ENCODE results near the gene KLHL26.

KLHL26 gene

DNA sequence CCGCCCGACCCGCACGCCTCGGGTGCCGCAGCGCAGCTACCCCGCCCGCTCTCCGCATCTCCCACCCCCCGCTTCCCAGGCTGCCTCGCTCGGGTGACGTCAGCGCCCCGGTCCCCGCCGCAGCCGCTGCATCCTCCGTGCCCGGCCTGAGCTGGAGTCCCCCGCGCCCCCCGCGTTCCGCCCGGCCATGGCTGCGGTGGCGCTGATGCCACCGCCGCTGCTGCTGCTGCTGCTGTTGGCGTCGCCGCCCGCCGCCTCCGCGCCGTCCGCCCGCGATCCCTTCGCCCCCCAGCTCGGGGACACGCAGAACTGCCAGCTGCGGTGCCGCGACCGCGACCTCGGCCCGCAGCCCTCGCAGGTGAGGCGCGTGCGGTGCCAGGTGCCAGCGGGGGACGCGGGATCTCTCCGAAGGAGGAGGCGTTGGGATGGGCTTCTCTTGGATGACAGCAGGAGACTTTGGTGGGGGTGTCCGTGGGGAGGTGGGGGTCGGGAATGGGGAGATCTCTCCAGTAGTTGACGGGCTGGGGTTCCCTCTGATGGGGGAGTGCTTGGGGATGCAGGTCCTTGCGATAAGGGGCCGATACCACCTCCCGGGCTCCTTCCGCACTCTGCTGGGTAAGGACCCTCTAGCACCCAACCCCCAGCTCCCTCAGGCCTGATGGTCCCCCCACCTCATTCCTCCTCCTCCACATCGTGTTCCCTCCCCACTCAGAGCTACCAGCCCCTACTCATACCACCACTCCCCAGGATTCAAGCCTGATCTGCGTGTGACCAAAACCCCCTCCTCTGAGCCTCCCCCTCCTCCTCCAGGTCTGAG, 23.8 kb upstream of the KLHL26 start, which contains the start of gene TMEM59L:
TMEM59L (plus strand) TSS at position 99 of the 817 bp plus-strand sequence; CDS start at position 188, 89 bp downstream.
- no peak for DNase-seq (ENCODE audit: low read depth in 1 of 2, low spot score in 1 of 2)

GRCh38 chr19:18613589-18614234, 23.1 kb upstream of the KLHL26 start:
- DNase-seq (ENCODE audit: low read depth in 1 of 2, low spot score in 1 of 2), result no peak

GRCh38 chr19:18616023-18616422, 20.8 kb upstream of the KLHL26 start:
- no peak for DNase-seq (ENCODE audit: low read depth in 1 of 2, low spot score in 1 of 2)

- no peak for DNase-seq (ENCODE audit: low read depth in 1 of 2, low spot score in 1 of 2)
These were observed 19.3 kb upstream of the KLHL26 start for GRCh38 chr19:18617562-18617961.

GRCh38 chr19:18618236-18618635, 18.6 kb upstream of the KLHL26 start:
- DNase-seq (ENCODE audit: low read depth in 1 of 2, low spot score in 1 of 2), result no peak

- no peak for DNase-seq (ENCODE audit: low read depth in 1 of 2, low spot score in 1 of 2)
These were observed 16.5 kb upstream of the KLHL26 start for GRCh38 chr19:18620311-18620710.

DNA sequence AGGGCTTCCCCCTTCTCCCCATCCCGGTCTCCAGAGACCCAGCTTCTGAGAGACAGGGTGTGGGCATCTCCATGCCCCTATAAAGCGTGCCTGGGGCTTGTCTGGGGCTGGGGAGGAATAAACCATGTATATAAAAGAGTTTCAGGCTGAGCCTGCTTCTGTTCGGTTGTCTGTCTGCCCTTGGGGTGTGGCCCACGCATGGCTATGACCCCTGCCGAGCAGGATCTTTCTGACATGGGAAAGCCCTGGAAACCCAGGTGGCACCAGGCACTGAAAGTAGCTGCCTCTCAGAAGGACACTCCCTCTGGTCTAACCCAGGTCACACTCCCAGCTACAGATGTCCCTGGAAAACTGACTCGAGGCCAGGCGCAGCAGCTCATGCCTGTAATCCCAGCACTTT, 15.9 kb upstream of the KLHL26 start:
- no peak for DNase-seq (ENCODE audit: low read depth in 1 of 2, low spot score in 1 of 2)

DNA sequence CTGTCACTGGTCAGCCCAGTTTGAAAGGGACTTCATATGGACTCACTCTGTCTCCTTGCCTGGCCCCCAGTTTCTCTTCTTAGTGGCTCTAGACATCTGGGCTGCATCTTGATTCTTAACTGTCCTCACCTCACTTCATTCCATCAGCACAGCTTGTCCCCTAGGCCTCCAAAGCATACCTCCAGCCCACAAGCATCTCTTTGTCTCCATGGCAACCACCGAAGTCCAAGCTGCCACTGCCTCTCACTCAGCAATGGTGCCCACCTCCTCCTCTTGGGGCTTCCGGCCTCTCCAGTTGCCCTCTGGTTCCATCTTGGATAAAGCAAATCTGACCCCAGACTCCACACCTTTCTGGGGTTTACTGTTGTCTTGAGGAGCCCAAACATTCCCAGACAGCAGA, 9.9 kb upstream of the KLHL26 start:
- no peak for DNase-seq (ENCODE audit: low read depth in 1 of 2, low spot score in 1 of 2)

DNA sequence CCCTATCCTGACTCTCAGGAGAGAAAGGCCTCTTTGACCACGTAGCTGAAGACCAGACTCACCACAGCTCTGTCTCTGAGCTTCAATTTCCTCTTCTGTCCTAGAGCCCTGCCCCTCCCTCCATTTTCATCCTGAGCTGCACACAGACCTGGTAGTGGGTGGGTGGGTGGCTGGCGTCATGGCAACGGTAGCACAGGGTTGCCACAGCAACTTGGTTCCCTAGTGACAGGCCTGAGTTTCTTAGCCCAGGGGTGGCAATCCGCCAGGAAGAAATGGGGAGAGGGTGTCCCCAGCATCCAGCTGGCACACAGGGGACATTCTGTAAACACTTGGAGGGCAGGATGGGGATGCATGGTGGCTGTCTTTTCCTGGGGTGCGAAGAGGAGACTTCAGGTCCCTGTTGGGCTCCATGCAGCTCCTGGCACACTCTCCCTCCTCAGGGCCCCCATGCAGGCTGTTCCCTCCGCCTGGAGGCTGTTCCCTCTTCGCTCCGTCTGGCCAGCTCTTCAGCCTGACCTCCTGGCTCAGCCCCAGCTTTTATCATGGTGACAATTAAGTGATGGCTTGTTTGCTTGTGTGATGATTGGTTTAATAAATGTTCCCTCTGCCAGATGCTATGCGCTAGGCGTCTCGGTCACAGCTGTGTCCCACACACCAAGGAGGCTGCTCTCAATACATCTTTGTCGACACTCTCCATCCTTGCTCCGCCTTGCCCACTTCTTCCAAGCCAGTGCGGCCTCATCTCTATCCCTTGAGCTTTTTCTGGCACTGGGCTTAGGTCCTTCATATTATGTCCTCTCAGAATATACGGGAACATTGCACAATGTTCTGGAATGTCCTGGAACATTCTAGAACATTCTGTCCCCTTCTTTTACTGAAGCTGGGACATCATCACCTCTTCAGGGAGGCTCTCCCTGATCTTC, 7.4 kb upstream of the KLHL26 start:
- DNase-seq (ENCODE audit: low read depth in 1 of 2, low spot score in 1 of 2), result no peak

DNA sequence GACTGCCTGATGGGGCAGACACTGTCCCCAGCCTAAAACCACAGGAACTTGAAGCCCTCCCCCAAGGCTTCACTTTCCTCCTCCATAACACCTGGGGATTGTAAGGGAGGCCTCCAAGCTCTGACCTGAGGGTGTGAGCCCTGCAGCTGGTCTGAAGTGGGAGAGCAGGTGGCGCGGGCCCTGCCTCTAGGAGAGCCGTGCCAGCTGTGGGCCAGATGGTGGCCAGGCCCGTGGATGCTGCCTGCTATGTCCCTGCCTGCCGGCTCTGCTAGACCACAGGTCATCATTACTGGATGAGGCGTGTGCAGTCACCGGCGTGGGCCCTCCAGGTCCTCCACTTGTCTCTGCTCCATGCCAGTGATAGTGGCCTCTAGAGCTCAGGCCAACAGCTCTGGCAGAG, 3.5 kb upstream of the KLHL26 start:
- no peak for DNase-seq (ENCODE audit: low read depth in 1 of 2, low spot score in 1 of 2)

- no peak for DNase-seq (ENCODE audit: low read depth in 1 of 2, low spot score in 1 of 2)
These were observed 2.1 kb upstream of the KLHL26 start for GRCh38 chr19:18634612-18635297.

- DNase-seq (ENCODE audit: low read depth in 1 of 2, low spot score in 1 of 2), result no peak
These were observed 1.0 kb upstream of the KLHL26 start for GRCh38 chr19:18635831-18636182.

GRCh38 chr19:18636183-18636968, 452 bp upstream of the KLHL26 start:
- DNase-seq (ENCODE audit: low read depth in 1 of 2, low spot score in 1 of 2), result peak; percentile 99 to 100

- no peak for DNase-seq (ENCODE audit: low read depth in 1 of 2, low spot score in 1 of 2)
These were observed 1.1 kb downstream of the KLHL26 start for GRCh38 chr19:18637673-18638630.

DNA sequence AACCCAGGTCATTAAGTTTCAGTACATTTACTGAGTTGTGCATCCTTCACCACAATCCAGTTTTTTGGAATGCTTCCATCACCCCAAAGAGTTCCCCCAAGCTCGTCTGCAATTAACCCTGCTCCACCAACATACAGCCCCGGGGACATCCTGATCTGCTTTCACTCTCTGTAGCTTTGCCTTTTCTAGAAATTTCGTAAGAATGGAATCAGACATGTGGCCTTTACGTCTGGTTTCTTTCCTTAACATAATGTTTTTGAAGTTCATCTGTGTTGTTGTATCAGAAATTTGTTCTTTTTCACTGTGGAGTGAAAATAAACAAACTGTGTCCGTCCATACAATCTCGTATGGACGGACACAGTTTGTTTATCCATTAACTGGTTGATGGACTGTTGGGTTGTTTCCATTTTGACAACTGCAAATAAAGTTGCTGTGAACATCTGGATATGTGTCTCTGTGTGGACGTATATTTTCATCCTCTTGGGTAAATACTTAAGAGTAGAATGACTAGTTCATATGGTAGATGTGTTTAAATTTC, 2.9 kb downstream of the KLHL26 start:
- no peak for DNase-seq (ENCODE audit: low read depth in 1 of 2, low spot score in 1 of 2)

GRCh38 chr19:18644196-18645034, 7.6 kb downstream of the KLHL26 start:
- no peak for DNase-seq (ENCODE audit: low read depth in 1 of 2, low spot score in 1 of 2)

GRCh38 chr19:18645035-18645511, 8.2 kb downstream of the KLHL26 start:
- no peak for DNase-seq (ENCODE audit: low read depth in 1 of 2, low spot score in 1 of 2)
